Heart left ventricle (tissue), 13 donors: ENCODE data around the gene AK4.

ENCODE experiments used
- CTCF ChIP-seq, 12 donors: fragments of 200-600 bp; sonication (generic) in 4 of 12; IDR thresholded peaks; one replicate each; pipeline versions ENCODE4 v1.5.0 to v1.8.0; 2018 to 2022; ENCODE audit warnings: antibody characterized with exemption in 12 of 12, mild to moderate bottlenecking in 5 of 12
- POLR2A ChIP-seq, 2 donors: fragments of 450-650 bp; IDR thresholded peaks; one replicate each; pipeline ENCODE4 v1.6.1; 2017; ENCODE audit warnings: antibody characterized with exemption in 2 of 2, mild to moderate bottlenecking in 2 of 2, moderate library complexity in 2 of 2
- donor health status: ischemic (EF 13 %, LVEDD 7.1; RV severe dilation, severe dysfunction).
- donor health status: DM: no; HTN: yes; CAD: no.
- donor health status: DM: no; HTN: no; CAD: no.
- donor health status: ischemic (EF 25% LVEDD 6.9; RV normal size, moderate dysfunction).
- donor health status: ischemic (EF 25% LVEDD 5.7; RV mildly dilated, moderate dysfunction).
- donor health status: ischemic (EF 35%, LVEDD 5.7; RV mildly dilated, moderate dysfunction).
- donor health status: nonischemic (EF 11% LVEDD 7.7; RV severe dilation, severe dysfunction).
- donor health status: DM: yes; HTN: yes; CAD: no.
- donor health status: PGD.
- donor health status: ischemic (EF 29% LVEDD 5.4; RV normal size, mild dysfunction).
- donor health status: nonischemic (EF 23%, LVEDD 6.1; RV moderate dilation, normal function).

DNA sequence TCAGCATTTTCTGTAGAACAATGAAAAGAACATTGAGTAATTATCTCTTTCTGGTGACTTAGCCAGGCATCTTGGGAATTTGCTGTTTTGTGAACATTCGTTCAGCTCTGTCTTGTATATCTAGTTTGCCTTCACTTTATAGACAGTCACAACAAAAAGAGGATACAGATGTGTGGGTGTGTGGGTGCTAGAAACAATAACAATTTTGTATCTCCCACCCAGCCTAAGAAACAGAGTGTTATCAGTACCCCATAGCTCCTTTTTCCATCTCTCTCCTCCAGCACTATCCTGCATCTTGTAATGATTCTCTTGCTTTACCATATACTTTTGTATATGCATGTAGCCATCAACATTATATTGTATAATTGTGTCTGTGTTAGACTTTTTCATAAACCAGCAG, 33.0 kb downstream of the AK4 start:
- TF ChIP-seq CTCF (IDR thresholded peaks at IDR 0.05) (no peak), POLR2A (IDR thresholded peaks at IDR 0.05) (no peak)
